SK-MEL-5 (cell line): ENCODE results near the gene GLT8D1. TPM values are rescaled to one million over a fixed set of nuclear protein-coding genes. Genes with fewer than 3 reads are reported as not detected.
"Not testable (repeated sequence)": the region's sequence is repeated elsewhere in the genome, so short reads cannot be mapped to it uniquely, and the experiment has no call there.

Experiments
- DNase-seq: peaks from one replicate; pipeline ENCODE4 v3.0.0-alpha.2; 2016; ENCODE audit warnings: low read depth, low spot score
- in situ Hi-C: cut with HindIII; loops from 2 replicates; pipeline ENCODE4 v1.10.0; 2016; ENCODE audit warnings: low sequenced_read_pairs, high pct_unique_total_duplicates, low pct_unique_long_range_greater_than_20kb
- total RNA-seq: library from RNA; depleted of rRNA; stranded (reverse); fragments of >200 nt; shearing (Covaris generic); gene quantifications from 2 replicates; pipeline ENCODE4 v1.2.3, GENCODE V29; 2014

The GLT8D1 gene
- total RNA-seq, 1 experiment from 2014 or later, result 82.0 TPM

DNA sequence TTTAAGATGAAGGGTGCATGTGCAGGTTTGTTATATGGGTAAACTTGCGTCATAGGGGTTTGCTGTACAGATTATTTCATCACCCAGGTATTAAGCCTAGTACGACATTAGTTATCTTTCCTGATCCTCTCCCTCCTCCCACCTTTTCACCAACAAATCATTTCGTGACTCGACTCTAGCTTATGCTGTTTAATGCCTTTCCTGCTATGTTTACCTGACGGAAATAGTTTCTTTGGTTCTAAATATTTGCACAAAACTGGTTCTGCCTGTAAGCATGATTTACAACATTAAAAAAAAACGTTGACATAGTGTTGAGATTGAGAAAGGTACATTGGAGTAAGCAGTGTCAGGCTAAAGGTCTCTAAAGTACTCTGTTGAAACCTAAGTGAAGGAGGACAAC is 17.3 kb downstream of the GLT8D1 start:
- DNase-seq, result no peak
- in situ Hi-C loops, result no loop called here

DNA sequence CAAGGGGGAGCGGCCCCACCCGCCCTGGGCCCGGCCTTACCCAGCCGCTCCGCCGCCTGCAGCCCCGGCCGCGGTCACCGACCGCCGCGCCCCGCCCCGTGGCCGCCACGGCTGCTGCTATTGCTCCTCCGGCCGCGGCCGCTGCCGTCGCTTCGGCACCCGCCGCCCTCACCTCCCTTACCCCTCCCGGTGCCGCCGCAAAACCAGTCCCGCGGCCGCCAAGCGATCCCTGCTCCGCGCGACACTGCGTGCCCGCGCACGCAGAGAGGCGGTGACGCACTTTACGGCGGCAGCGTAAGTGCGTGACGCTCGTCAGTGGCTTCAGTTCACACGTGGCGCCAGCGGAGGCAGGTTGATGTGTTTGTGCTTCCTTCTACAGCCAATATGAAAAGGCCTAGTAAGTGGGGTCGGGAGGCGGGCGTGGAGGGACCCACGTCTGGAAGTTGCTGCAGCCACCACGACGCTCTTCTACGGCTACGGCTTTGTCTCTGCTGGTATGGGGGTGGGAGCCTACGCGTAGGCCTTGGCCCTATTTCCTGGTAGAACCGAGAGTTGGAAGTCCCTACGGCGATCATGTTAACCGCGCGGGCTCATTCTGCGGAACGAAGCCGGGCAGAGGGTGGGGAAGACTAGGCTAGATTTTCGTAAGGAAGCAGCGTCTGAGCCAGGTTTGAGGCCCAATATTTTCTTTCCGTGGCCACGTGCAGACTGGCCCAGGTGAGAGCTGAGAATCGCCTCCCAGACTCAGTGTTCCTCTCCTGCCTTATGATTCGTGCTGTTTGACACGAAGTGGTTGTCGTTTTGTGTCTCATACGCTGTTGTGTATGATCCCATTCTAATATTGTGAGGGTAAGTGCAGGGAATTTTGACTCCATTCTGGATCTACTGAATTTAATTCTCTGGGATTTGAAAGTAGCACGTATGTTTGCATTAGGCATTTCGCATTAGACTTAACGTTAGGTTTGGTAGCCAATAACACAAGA is 19.6 kb downstream of the GLT8D1 start, which contains the start of the genes GNL3 and PBRM1:
Gene GNL3, plus strand, starts transcription at position 324 of the 983 bp plus-strand sequence. Its CDS starts 61 bp downstream, at position 385.
Gene PBRM1, minus strand, starts transcription at position 205 of the 983 bp plus-strand sequence.
- in situ Hi-C loops, result no loop called here
- peak; percentile 95 for DNase-seq

DNA sequence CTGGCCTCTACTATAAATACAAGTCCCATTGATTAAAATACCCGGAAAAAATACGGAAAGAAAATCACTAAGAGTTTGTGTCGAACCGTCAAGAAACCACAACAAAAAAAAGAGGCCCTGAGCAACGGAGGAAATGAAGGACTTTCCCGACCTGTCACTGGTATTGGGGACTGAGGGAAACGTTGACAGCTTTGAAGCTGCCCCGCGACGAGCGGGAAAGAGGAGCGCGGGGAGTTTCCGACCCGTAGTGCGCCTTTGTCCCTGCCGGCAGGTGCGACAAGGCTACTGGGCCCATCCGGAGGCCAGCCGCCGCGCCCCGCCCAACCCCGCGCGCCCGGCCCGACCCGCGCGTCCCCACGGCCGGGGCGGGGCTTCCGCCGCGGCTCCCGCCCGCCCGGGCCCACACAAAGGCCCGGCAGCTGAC is 20.3 kb downstream of the GLT8D1 start:
- DNase-seq, result peak; percentile 65
- in situ Hi-C loops, result no loop called here

DNA sequence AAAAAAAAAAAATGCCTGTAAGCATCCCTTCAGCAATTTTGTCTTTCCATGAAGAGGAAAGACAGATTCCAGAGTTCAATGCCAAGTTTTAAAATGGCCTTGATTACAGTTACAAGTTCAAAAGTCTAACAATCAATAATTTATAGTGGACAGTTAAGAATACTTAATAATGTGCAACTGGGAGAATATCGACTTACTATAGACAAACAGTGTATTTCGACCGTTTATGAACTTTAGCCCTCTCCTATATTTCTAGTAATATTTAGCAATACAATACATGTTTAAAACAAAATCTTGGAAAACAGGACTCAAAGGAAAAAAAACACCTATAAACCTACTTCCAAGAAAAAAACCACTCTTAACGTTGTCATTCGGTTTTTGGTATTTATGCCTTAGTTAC is 21.4 kb downstream of the GLT8D1 start:
- in situ Hi-C loops, result no loop called here

DNA sequence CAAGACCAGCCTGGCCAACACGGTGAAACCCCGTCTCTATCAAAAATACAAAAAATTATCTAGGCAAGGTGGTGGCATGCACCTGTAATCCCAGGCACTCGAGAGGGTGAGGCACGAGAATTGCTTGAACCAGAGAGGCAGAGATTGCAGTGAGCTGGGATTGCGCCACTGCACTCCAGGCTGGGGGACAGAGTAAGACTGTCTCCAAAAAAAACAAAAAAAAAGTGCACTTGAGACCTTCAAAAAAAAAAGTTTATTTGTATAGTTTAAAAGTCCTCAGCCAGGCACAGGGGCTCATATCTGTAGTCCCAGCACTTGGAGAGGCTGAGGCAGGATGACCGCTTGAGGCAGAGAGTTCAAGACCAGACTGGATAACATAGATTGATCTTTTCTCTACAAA is 22.0 kb downstream of the GLT8D1 start:
- DNase-seq, result no peak
- in situ Hi-C loops, result no loop called here

More for the DNA sequence above, 21.4 kb downstream of the GLT8D1 start:
- DNase-seq, result no peak

DNA sequence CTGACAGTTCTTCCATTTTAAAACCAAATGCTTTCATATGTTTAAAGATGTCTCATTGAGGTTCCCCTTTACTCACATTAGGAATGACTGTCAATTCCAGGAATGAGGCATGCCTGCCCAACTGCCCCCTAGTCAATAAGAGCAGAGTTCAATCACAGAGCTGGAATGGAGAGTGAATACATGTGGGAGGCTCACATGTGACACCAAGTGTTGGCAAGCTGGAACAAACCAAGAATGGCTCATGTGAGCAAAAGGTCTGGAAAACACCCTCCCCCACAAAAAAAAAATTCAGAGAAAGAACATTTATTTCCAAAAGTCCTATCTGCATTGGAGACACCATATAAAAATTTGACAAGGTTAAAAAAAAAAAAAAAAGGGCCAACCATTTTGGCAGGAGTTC is 23.6 kb downstream of the GLT8D1 start:
- in situ Hi-C loops, result no loop called here
- DNase-seq, result peak; percentile 85

DNA sequence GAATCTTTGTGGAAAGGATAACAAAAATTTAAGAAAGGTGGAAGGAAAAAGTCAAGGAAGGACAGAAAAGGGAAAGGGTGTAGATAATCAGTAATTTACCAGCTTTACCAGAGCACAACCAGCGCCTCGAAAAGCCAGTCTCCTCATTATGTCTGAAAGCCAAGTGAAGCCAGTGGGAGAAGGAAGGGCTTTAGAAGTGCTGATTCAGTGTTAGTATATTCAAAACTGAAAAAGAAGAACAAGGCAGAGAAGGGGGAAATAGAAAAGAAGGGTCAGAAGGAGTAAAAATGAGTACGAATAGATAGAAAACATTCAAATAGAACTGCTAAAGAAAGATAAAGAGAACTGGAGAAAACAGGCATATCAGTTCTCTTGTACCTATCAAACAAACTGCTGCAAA is 24.0 kb downstream of the GLT8D1 start:
- no peak for DNase-seq
- in situ Hi-C loops, result no loop called here

DNA sequence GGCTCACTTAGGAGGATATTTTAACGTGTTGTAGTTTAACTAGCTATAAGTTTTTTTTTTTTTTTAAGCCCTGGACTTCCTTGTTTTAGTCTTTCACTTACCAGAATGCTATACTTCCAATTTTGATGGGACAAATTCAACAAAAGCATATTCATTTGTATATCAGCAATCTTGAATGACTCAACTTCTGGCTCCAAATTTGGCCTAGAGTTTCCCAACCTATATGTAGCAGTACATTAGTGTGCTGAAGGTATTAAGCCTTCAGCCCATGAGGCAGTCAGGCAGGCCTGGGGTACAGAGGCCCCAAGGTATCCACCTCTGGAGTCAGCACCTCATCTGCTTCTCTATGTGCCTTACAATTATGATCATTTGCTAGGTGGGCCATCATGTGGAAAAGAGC is 25.8 kb downstream of the GLT8D1 start:
- DNase-seq, result no peak
- in situ Hi-C loops, result no loop called here

DNA sequence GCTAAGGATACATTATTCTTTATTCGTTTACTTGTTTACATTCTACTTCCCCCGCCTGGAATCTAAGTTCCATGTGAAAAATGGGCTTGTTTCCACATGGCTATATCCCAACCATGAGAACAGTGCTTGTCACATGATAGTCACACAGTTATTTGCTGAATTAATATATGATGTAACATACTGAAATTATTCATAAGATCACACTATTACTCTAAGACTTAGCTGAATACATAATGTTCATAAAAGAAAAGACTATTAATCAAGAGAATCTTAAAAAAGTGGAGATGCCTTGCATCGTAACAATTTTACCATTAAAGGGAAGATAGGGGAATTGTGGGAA is 26.4 kb downstream of the GLT8D1 start:
- peak; percentile 30 for DNase-seq
- in situ Hi-C loops, result no loop called here

DNA sequence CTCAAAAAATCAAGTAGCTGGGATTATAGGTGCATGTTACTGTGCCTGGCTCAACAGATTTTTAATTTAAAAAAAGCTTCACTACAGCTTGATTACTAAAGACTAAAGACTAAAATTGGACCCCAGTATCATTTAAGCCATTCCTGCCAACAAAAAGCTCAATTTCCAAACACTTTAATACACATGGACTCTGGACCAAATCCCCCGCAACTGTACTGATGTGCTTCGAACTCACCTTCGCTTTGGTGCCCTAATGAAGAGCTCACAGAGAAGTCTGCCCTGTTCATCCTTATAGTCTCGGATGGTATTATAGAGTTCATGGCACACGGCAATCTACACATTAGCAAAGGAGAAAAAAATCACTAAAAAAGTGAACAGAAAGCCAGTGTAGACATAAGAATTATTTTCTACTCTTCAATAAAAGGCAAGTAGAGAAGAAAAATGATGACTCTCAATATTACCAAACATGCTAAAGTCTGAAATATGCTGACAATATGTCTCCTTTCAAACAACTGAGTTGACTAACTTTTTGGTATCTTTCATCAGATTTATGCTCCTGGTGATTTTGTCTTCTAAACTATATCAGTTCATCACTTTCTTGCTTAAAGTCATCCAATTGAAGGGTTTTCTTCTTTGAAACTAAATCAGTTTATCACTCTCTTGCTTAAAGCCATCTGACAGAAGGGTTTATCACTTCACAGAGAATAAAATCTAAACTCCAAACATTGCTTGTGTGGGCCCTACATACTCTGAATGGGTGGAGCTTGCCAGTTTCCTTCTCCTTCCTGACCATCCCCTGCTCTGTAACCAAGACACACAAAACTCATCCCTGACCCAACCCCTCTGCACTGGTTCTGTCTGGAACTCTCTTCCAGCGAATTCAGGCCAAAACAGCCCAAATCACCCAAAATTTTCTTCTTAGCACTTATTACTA is 27.1 kb downstream of the GLT8D1 start:
- in situ Hi-C loops, result no loop called here
- DNase-seq, result no peak

DNA sequence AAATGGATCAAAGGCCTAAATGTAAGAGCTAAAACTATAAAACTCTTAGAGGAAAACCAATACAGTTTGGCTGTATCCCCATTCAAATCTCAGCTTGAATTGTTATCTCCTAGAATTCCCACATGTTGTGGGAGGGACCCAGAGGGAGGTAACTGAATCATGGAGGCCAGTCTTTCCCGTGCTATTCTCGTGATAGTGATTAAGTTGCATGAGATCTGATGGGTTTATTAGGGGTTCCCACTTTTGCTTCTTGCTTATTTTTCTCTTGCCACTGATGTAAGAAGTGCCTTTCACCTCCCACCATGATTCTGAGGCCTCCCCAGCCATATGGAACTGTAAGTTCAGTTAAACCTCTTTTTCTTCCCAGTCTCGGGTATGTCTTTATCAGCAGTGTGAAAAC is 29.4 kb downstream of the GLT8D1 start:
- in situ Hi-C loops, DNase-seq: not testable (repeated sequence)

DNA sequence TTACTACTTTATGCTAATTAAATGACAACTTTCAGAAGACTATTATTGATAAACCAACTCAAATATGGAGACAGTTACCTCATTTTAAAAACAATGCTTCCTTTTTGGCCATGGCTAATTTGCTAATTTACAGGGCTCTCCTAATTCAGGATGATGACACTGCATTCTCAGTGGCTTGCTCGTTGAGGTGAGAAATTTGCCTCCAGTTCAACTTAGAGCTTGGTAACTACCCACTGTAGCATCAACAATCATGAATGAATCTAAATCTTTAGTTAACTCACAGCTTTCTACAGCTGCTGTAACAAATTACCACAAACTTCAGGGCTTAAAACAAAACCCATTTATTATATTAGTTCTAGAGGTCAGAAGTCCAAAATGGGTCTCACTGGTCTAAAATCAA is 33.9 kb downstream of the GLT8D1 start:
- no peak for DNase-seq

DNA sequence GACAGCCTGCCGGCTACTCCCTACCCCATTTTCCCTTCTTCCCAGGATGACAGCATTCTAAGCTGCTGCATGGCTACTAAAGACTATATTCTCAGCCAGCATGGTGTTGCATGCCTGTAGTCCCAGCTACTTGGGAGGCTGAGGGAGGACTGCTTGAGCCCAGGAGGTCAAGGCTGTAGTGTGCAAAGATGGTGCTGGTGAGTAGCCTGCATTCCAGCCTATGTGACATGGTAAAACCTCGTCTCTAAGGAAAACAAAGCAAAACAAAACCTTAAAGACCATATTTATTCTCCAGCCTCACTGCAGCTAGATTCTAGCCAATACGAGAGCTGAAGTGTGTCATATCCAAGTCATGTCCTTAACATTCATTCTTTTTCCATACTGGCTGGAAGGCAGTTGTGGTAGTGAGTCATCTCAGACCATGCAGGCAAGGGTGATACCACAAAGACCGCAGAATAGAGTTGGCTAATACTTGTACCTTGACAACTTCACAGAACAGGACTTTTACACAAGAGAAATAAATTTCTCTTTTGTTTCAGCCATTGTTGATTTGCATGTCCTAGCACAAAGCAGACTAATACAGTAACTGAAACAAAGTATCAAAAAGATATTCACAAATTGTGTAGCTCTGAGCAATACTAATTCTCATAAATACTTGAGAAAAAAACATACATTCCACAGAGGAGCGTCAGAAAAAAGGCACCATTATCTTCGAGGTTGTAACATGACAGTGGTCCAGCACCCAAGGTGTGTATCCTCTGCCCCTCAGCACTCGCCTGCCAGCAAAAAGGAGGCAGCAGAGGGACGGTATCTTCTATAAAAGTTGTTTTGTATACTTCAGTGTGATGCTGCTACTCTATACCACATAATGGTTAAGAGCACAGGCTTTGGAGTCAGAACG is 34.7 kb downstream of the GLT8D1 start:
- DNase-seq, result peak; percentile 92
- in situ Hi-C loops, result no loop called here

More for the DNA sequence above, 33.9 kb downstream of the GLT8D1 start:
- in situ Hi-C loops, result no loop called here

DNA sequence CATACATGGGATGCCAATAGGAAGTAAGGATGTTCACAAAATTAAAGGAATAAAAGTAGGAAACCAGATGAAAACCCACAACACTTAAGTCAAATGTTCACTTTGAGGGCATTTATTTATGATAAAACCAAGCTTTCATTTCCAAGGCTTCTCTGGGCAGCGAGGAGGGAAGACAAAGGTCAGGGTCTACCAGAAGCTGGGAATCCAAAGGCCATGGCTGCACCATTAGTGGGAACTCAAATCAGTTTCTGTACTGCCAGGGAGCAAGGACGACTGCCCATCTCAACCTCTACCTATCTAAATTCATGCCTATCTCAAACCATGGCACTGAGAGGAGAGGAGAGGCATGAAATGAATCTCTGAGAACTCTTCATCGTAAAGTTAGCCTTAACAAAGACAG is 42.5 kb downstream of the GLT8D1 start:
- no peak for DNase-seq
- in situ Hi-C loops, result no loop called here

DNA sequence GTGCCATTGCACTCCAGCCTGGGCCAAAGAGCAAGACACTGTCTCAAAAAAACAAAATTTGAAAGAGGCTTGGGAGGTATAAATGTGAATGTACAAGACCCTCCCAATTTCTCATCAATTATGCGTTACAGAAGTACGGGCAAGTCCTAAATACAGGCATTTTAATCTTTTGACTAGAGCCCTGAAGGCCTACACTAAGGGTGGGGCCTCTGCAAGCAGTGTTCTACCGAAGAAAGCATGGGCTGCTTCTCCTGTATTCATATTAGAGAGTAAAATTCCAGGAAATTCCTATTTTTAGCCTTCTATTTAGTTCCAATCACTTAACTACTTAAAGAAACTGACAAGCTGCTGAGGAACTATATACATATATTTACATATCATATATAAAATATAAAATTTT is 45.5 kb downstream of the GLT8D1 start:
- DNase-seq, result no peak
- in situ Hi-C loops, result no loop called here

DNA sequence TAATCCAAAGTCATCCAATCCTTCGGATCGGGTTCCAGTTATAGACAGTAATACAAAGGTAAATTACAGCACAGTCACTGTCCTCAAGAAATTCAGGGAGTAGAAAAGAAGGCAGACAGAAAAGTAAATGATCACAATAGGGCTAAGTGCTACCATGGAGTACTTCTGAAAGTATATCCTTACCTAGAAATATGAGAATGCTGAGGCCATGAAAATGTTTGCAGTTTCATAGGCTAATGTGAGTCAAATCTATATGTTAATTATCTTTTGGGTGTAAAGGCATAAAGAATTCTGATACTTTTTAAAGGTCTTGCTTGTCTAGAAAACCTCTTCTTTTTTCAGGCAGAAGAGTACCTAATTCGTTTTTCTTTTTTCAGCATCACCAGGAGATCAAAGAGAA is 49.7 kb downstream of the GLT8D1 start:
- no peak for DNase-seq
- in situ Hi-C loops, result no loop called here

DNA sequence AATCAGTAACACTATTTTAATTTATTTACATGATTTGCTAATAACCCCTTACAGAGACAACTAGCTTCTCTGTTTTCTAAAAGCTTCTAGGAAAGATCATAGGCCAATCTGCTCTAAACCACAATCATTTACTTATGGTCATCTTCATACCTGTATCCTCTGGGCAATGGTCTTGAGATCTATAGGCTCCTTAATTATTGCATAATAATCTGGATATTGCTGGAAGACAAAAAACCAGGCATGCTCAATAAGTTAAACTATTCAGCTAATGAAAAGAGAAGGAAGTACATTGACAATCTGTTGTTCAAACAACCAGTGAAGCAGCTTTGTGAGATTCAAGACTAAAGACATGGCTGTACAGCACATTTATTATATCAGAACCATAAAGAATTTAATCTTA is 54.0 kb downstream of the GLT8D1 start:
- in situ Hi-C loops, result no loop called here
- DNase-seq, result no peak
